Measurements from ENCODE around the gene ALDH1L2. TPM values are rescaled to one million over a fixed set of nuclear protein-coding genes. Genes with fewer than 3 reads are reported as not detected.
"Not testable (repeated sequence)": the region's sequence is repeated elsewhere in the genome, so short reads cannot be mapped to it uniquely, and the experiment has no call there.

Gene ALDH1L2
- total RNA-seq, 1 experiment from 2014 or later: 2.2 TPM

- H4K20me1 ChIP-seq (ENCODE audit: insufficient read depth): no peaks in the 10 kb centered on the region
Measured at GRCh38 chr12:104985206-104985605, 99.1 kb downstream of the ALDH1L2 start.

GRCh38 chr12:104977688-104978087 lies 106.6 kb downstream of the ALDH1L2 start:
- H3K79me2 ChIP-seq (ENCODE audit: low read depth); H4K20me1 ChIP-seq (ENCODE audit: insufficient read depth); H3K9me2 ChIP-seq (ENCODE audit: insufficient read depth); BruUV-seq (replicated peaks); H3K4me3 ChIP-seq; intact Hi-C loops (cut with micrococcal nuclease; ENCODE audit: unreplicated experiment); H3K4me2 ChIP-seq; H2AFZ ChIP-seq; CTCF ChIA-PET; H3K9me3 ChIP-seq (ENCODE audit: insufficient read depth, low read depth); H3K27ac ChIP-seq; DNase-seq; H3K27me3 ChIP-seq (ENCODE audit: insufficient read depth, low read depth); H3K36me3 ChIP-seq (ENCODE audit: low read depth); POLR2A ChIA-PET (ENCODE audit: unreplicated experiment): not testable (repeated sequence)
- peaks cover 25% of the 10 kb centered on the region for H3F3A ChIP-seq (ENCODE audit: insufficient read depth, low read depth)
- H3K4me1 ChIP-seq (replicated peaks; ENCODE audit: insufficient read depth): peaks cover 38% of the 10 kb centered on the region

More at GRCh38 chr12:104985206-104985605, 99.1 kb downstream of the ALDH1L2 start:
- Histone ChIP-seq H2AFZ (peak overlapping the region; percentile 79), H3F3A (ENCODE audit: insufficient read depth, low read depth) (0 out of 2 replicates have a peak, but pooled peaks cover under 1% of the 10 kb centered on the region), H3K9me2 (ENCODE audit: insufficient read depth) (no peaks in the 10 kb centered on the region), H3K4me1 (replicated peaks; ENCODE audit: insufficient read depth) (peaks cover 24% of the 10 kb centered on the region), H3K36me3 (ENCODE audit: low read depth) (peaks cover 8% of the 10 kb centered on the region), H3K27ac (no peak overlapping the region), H3K79me2 (ENCODE audit: low read depth) (peaks cover 28% of the 10 kb centered on the region), H3K4me2 (peak overlapping the region; percentile 93), H3K9me3 (ENCODE audit: insufficient read depth, low read depth) (no peaks in the 10 kb centered on the region), H3K27me3 (ENCODE audit: insufficient read depth, low read depth) (no peaks in the 10 kb centered on the region), H3K4me3 (peak overlapping the region; percentile 74; the same call in 1 of the 2 replicates)
- CTCF ChIA-PET: no interaction called here
- DNase-seq: no peak
- TF ChIP-seq EZH2 (IDR thresholded peaks at IDR 0.05; ENCODE audit: low read depth) (no peak), CTCF (conservative IDR thresholded peaks at IDR 0.05) (no peak)
- POLR2A ChIA-PET (ENCODE audit: unreplicated experiment): no interaction called here
- no TSS peak for BruUV-seq (replicated peaks)
- intact Hi-C loops (cut with micrococcal nuclease; ENCODE audit: unreplicated experiment): no loop called here

GRCh38 chr12:104976703-104977102 lies 107.6 kb downstream of the ALDH1L2 start:
- Histone ChIP-seq H3K27ac (no peak overlapping the region), H3K9me2 (ENCODE audit: insufficient read depth) (no peaks in the 10 kb centered on the region), H3K4me2 (no peak overlapping the region), H3K27me3 (ENCODE audit: insufficient read depth, low read depth) (no peaks in the 10 kb centered on the region), H3F3A (ENCODE audit: insufficient read depth, low read depth) (peaks cover 25% of the 10 kb centered on the region), H2AFZ (no peak overlapping the region), H4K20me1 (ENCODE audit: insufficient read depth) (no peaks in the 10 kb centered on the region), H3K4me3 (no peak overlapping the region), H3K9me3 (ENCODE audit: insufficient read depth, low read depth) (no peaks in the 10 kb centered on the region), H3K4me1 (replicated peaks; ENCODE audit: insufficient read depth) (peaks cover 39% of the 10 kb centered on the region), H3K36me3 (ENCODE audit: low read depth) (no peaks in the 10 kb centered on the region), H3K79me2 (ENCODE audit: low read depth) (no peaks in the 10 kb centered on the region)
- no TSS peak for BruUV-seq (replicated peaks)
- DNase-seq: no peak
- no peak for TF ChIP-seq EZH2 (IDR thresholded peaks at IDR 0.05; ENCODE audit: low read depth)
- TF ChIP-seq CTCF (conservative IDR thresholded peaks at IDR 0.05): no peak
- POLR2A ChIA-PET (ENCODE audit: unreplicated experiment): no interaction called here
- intact Hi-C loops (cut with micrococcal nuclease; ENCODE audit: unreplicated experiment): no loop called here
- CTCF ChIA-PET: no interaction called here
